Motor neuron (in vitro differentiated cells): ENCODE results near the gene SRR. TPM values are rescaled to one million over a fixed set of nuclear protein-coding genes. Genes with fewer than 3 reads are reported as not detected.
"Not testable (repeated sequence)": the region's sequence is repeated elsewhere in the genome, so short reads cannot be mapped to it uniquely, and the experiment has no call there.

Experiments used
- ATAC-seq, 8 experiments: fragments of 200-7000 bp; cut with Tn5 transposase; replicated peaks in 6 of 8; 2 replicates each; pipeline ENCODE4 v1.8.0; 2021; ENCODE audit warnings: mild to moderate bottlenecking in 8 of 8, moderate library complexity in 8 of 8
- H3K27ac ChIP-seq, 2 donors: fragments of 250-450 bp; sonication (Bioruptor Pico); 2 replicates each; pipeline ENCODE4 v1.9.0; 2021; ENCODE audit warnings: antibody characterized with exemption in 2 of 2, mild to moderate bottlenecking in 2 of 2, moderate library complexity in 1 of 2
- H3K4me1 ChIP-seq, 2 donors: fragments of 250-450 bp; sonication (Bioruptor Pico); replicated peaks in 1 of 2; 2 replicates each; pipeline ENCODE4 v1.6.1; 2021; ENCODE audit warnings: antibody characterized with exemption in 2 of 2, mild to moderate bottlenecking in 2 of 2, moderate library complexity in 1 of 2
- H3K4me3 ChIP-seq, 5 donors: fragments of 250-450 bp; sonication (Bioruptor Pico); 2 replicates each; pipeline ENCODE4 v1.9.0; 2021; ENCODE audit warnings: antibody characterized with exemption in 5 of 5, mild to moderate bottlenecking in 5 of 5, moderate library complexity in 4 of 5
- WGBS, 10 experiments: fragments of 450-650 bp; shearing (Covaris generic); methylation state at CpG; one replicate each; pipeline ENCODE4 v1.0.0; 2022; 5-methylcytosine and 5-hydroxymethylcytosine counted together
- in situ Hi-C, 9 experiments: fragments of 400-800 bp; cut with MboI; loops; one replicate each; pipeline ENCODE4 v1.15.0; 2021; ENCODE audit warnings: low sequenced_read_pairs in 9 of 9, low pct_unique_long_range_greater_than_20kb in 2 of 9; ENCODE audit not compliant: unreplicated experiment in 9 of 9
- total RNA-seq, 8 experiments: library from RNA; unstranded; fragments of 300-600 nt; gene quantifications; 2 replicates each; pipeline versions ENCODE4 v1.2.3 to v1.2.4, GENCODE V29; 2022

Gene SRR
- total RNA-seq, 8 experiments from 2014 or later: 4.9 to 24.0 (median 10.6) TPM

GRCh38 chr17:2299756-2300155 is 4.0 kb upstream of the SRR start:
- in situ Hi-C loops: loop anchor here in 1 of 9 experiments (25.0 kb wide), 1 partner anchor 387 kb away; no protein-coding TSS in a partner anchor
- Histone ChIP-seq H3K4me3 (no peak overlapping the region), H3K27ac (no peak overlapping the region), H3K4me1 (peaks cover 8 to 14% of the 10 kb centered on the region in 2 donors)
- 91 to 100% (median 98%) methylated on average over 1 to 17 of the region's 22 CpGs; no CpG with 5 or more reads in 3 of the 10 experiments for WGBS, 10 experiments
- no peak for ATAC-seq

DNA sequence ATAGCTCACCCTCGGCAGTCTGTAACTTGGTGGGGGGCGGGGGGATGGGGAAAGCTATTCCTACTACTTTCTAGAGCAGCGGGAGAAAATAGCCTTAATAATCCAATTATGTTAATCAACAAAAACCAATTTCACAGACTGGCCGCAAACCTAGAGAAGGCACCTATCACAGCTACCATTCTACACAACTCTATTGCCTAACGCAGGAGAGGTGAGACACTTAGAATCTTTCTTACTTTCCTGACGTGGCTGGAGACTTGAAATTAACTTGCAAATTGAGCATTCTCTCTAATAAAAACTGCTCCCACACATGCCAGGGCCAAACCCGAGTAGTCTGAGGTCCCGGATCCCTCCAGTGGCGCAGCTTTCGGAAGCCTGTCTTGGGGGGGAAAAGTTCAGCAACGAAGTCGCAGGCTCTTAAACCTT is 959 bp upstream of the SRR start:
- H3K4me1 ChIP-seq: peaks cover 8 to 14% of the 10 kb centered on the region in 2 donors
- 0 to 7% (median 2%) methylated on average over 1 to 6 of the region's 12 CpGs; no CpG with 5 or more reads in 2 of the 10 experiments for WGBS, 10 experiments
- peak in 2 of 8 experiments; percentile 16 to 21 for ATAC-seq
- H3K27ac ChIP-seq: peak overlapping the region; percentile 93 to 94
- in situ Hi-C loops: no loop called here
- H3K4me3 ChIP-seq: peak overlapping the region; percentile 65 to 90 (median 75)

DNA sequence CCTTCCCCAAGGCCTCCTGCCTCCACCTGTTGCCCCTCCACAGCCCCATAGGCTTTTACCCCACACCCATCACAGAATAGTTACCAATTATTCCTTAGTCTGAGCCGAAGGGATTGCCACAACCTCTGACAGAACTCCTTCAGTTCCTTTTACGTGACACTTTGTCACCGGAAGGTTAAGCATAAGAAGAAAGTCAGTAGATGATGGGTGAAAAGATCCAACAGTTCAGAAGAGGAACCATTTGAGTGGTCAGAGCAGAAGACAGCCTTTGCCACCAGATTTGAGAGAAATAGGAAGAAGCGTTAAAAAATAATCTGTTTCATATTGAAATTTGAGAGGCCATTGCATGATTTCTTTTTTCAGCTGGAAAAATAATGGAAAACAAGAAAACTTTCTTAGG is 1.2 kb downstream of the SRR start:
- no peak for ATAC-seq
- no peak overlapping the region for H3K4me3 ChIP-seq
- 78 to 100% (median 98%) methylated on average over 1 to 4 of the region's 4 CpGs for WGBS, 10 experiments
- H3K4me1 ChIP-seq: peaks cover 8 to 11% of the 10 kb centered on the region in 2 donors
- in situ Hi-C loops: no loop called here
- H3K27ac ChIP-seq: no peak overlapping the region

GRCh38 chr17:2309338-2310154 is 5.8 kb downstream of the SRR start:
- WGBS, 10 experiments: 40 to 88% (median 49%) methylated on average over 1 to 6 of the region's 6 CpGs; no CpG with 5 or more reads in 1 of the 10 experiments
- Histone ChIP-seq H3K4me3 (no peak overlapping the region), H3K4me1 (no peaks in the 10 kb centered on the region), H3K27ac (no peak overlapping the region)
- ATAC-seq: peak in 4 of 8 experiments; percentile 46 to 83 (median 68)
- in situ Hi-C loops: no loop called here

- WGBS, 10 experiments: 80 to 100% (median 93%) methylated on average over 1 to 5 of the region's 5 CpGs; no CpG with 5 or more reads in 1 of the 10 experiments
- in situ Hi-C loops: no loop called here
- Histone ChIP-seq H3K4me1 (no peaks in the 10 kb centered on the region), H3K27ac (no peak overlapping the region), H3K4me3 (no peak overlapping the region)
- no peak for ATAC-seq
Observed at GRCh38 chr17:2312736-2313135, 9.0 kb downstream of the SRR start.

DNA sequence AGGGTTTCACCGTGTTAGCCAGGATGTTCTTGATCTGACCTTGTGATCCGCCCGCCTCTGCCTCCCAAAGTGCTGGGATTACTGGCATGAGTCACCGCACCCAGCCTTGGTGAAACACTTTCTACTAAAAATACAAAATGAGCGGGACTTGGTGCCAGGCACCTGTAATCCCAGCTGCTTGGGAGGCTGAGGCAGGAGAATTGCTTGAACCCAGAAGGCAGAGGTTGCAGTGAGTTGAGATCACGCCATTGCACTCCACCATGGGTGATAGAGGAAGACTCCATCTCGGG is 13.1 kb downstream of the SRR start:
- H3K4me3 ChIP-seq, H3K27ac ChIP-seq, in situ Hi-C loops, ATAC-seq, H3K4me1 ChIP-seq: not testable (repeated sequence)
- WGBS, 10 experiments: 85 to 100% (median 93%) methylated on average over 2 to 7 of the region's 7 CpGs; no CpG with 5 or more reads in 6 of the 10 experiments

GRCh38 chr17:2317796-2318195 is 14.0 kb downstream of the SRR start:
- in situ Hi-C loops: no loop called here
- no peaks in the 10 kb centered on the region for H3K4me1 ChIP-seq
- ATAC-seq: no peak
- WGBS, 10 experiments: 40 to 100% (median 90%) methylated on average over 1 to 3 of the region's 3 CpGs; no CpG with 5 or more reads in 2 of the 10 experiments
- H3K4me3 ChIP-seq: no peak overlapping the region
- H3K27ac ChIP-seq: no peak overlapping the region

- H3K27ac ChIP-seq: no peak overlapping the region
- no peaks in the 10 kb centered on the region for H3K4me1 ChIP-seq
- H3K4me3 ChIP-seq: no peak overlapping the region
- in situ Hi-C loops: no loop called here
- ATAC-seq: peak in 1 of 8 experiments; percentile 8
Observed at GRCh38 chr17:2319051-2319450, 15.3 kb downstream of the SRR start.

DNA sequence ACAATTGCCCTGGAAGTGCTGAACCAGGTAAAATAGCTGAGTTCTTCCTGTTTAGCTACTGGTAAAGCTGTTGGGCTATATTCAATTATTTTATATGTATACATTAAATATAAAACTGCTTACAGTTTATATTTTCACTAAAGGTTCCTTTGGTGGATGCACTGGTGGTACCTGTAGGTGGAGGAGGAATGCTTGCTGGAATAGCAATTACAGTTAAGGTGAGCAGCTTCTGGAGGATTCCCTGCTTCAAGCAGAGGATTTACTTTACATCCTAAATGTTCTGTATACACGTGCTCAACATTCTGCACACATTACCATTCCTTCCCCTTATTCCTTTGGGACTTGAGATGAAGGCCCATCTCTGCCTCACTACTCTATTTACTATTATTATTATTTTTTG is 17.6 kb downstream of the SRR start:
- WGBS, 10 experiments: 50 to 100% (median 100%) methylated on average over 1 of the region's 1 CpG; no CpG with 5 or more reads in 4 of the 10 experiments
- Histone ChIP-seq H3K4me1 (no peaks in the 10 kb centered on the region), H3K4me3 (no peak overlapping the region), H3K27ac (no peak overlapping the region)
- in situ Hi-C loops: no loop called here
- ATAC-seq: no peak

DNA sequence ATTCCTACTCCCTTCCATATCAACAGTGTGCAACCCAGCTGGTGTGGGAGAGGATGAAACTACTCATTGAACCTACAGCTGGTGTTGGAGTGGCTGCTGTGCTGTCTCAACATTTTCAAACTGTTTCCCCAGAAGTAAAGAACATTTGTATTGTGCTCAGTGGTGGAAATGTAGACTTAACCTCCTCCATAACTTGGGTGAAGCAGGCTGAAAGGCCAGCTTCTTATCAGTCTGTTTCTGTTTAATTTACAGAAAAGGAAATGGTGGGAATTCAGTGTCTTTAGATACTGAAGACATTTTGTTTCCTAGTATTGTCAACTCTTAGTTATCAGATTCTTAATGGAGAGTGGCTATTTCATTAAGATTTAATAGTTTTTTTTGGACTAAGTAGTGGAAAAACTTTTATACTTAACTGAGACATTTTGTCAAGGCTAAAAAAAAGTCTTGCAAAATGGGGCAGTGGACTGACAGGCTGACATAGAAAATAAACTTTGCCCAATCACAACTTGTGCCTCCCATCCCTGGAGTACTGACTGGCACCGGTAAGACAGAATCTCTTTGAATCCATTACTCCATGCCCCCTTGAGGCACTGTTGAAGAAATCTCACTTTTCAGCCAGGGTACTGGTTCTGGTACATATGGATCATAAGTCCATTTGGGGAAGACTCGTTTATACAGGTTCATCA is 20.0 kb downstream of the SRR start:
- no peak for ATAC-seq
- WGBS, 10 experiments: 29 to 100% (median 85%) methylated on average over 1 to 2 of the region's 2 CpGs; no CpG with 5 or more reads in 3 of the 10 experiments
- H3K4me3 ChIP-seq: no peak overlapping the region
- in situ Hi-C loops: no loop called here
- H3K4me1 ChIP-seq: no peaks in the 10 kb centered on the region
- H3K27ac ChIP-seq: no peak overlapping the region

DNA sequence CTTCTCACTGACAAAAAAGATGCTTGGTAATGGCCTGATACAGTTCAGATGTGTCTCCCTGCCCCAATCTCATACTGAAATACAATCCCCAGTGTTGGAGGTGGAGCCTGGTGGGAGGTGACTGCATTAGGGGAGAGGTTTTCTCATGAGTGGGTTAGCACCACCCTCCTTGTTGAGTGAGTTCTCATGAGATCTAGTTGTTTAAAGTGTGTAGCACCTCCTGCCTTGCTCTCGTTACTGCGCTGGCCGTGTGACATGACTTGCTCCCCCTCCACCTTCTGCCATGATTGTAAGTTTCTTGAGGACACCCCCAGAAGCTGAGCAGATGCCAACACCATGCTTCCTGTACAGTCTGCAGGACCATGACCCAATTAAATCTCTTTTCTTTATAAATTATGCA is 27.6 kb downstream of the SRR start:
- Histone ChIP-seq H3K4me1 (peaks cover 8% of the 10 kb centered on the region in 2 donors), H3K4me3 (no peak overlapping the region), H3K27ac (no peak overlapping the region)
- ATAC-seq: peak in 1 of 8 experiments; percentile 8
- in situ Hi-C loops: no loop called here
- WGBS, 10 experiments: 95 to 100% (median 100%) methylated on average over 2 to 3 of the region's 3 CpGs; no CpG with 5 or more reads in 7 of the 10 experiments

DNA sequence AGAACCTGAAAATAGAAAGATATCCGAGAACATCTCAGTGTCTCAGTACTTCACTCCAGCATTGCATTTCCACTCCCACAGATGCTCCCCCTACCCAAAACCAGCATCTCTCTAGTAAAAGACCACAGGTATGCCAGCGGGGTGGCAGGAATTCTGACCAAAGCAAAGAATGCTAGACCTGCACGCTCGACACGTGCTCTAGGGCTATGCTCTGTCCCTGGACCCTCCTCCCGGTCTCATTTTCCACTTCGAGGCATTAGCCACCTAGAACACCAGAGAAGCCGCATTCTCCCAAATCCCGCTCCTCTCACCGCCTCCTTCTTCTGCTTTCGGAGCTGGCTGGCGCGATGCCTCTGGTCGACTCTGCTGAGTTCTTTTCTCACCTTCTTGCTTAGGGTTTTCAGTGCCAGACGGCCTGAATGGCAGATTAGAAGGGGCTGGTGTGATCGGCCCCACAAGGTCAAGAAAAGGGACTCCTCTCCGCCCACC is 32.0 kb downstream of the SRR start:
- 0 to 20% (median 0%) methylated on average over 1 to 10 of the region's 17 CpGs; no CpG with 5 or more reads in 2 of the 10 experiments for WGBS, 10 experiments
- peak overlapping the region; percentile 73 to 99 (median 87) for H3K4me3 ChIP-seq
- in situ Hi-C loops: no loop called here
- H3K4me1 ChIP-seq: peaks cover 8 to 13% of the 10 kb centered on the region in 2 donors
- H3K27ac ChIP-seq: peak overlapping the region; percentile 89 to 96
- no peak for ATAC-seq

DNA sequence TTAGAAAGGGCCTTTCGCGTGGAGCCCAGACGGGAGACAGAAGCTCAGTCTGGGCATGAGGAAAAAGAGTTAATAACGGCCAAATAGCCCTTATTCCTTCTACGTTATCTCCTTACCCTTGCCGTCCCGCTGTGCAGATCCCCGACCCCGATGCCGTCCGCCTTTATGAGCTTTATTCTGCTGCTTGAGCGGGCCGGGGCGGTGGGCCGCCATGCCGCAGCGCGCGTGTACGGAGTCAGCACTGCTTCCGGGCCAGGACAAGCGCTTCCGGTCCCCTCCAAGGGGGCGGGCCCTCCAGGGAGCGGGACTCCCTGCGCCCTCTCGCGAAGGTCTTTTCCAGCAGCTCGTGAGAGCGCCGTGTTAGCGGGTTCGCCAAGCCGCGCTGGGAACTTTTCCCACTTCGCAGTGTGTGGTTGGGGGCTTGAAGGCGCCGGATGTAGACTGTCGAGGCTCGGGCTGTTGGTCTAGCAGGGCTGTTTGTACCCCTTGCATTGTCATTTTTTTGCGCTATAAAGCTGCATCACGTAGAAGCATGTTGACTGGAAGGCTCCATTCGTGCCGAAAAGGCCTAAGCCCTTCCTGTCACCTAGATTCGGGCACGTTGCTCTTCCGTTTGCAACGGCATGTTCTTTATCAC is 32.6 kb downstream of the SRR start, which contains the start of gene TSR1:
TSS of gene TSR1 (minus strand) at position 243 of the 637 bp plus-strand sequence. CDS start at position 213, 30 bp downstream.
- ATAC-seq: peak; percentile 74 to 88 (median 80)
- WGBS, 10 experiments: 0 to 2% (median 0%) methylated on average over 1 to 17 of the region's 48 CpGs; no CpG with 5 or more reads in 2 of the 10 experiments
- peaks cover 8 to 13% of the 10 kb centered on the region in 2 donors for H3K4me1 ChIP-seq
- in situ Hi-C loops: no loop called here
- H3K4me3 ChIP-seq: peak within 1 kb of the TSS; percentile 73 to 99 (median 87)
- H3K27ac ChIP-seq: peak within 1 kb of the TSS; percentile 89 to 96
